GM19324 (cell line): Measurements from ENCODE around the gene SART3.
A peak's percentile ranks its signal among the peaks of the same experiment; 100 is the strongest.

ENCODE experiments used
- ATAC-seq: cut with Tn5 transposase; IDR thresholded peaks from one replicate; pipeline ENCODE4 v1.9.1; 2021; ENCODE audit warnings: mild to moderate bottlenecking, moderate library complexity; ENCODE audit not compliant: unreplicated experiment, low FRiP score

SART3 gene

GRCh38 chr12:108530161-108530560 is 30.8 kb downstream of the SART3 start:
- no peak for ATAC-seq

- no peak for ATAC-seq
Measured at GRCh38 chr12:108527166-108527496, 33.8 kb downstream of the SART3 start.

- ATAC-seq, result no peak
Measured at GRCh38 chr12:108526482-108527165, 34.3 kb downstream of the SART3 start.

- no peak for ATAC-seq
Measured at GRCh38 chr12:108525681-108526080, 35.3 kb downstream of the SART3 start.

GRCh38 chr12:108523365-108523764 is 37.6 kb downstream of the SART3 start:
- no peak for ATAC-seq

- ATAC-seq, result no peak
Measured at GRCh38 chr12:108519558-108519957, 41.4 kb downstream of the SART3 start.

- ATAC-seq, result no peak
Measured at GRCh38 chr12:108518716-108519496, 42.1 kb downstream of the SART3 start.

- no peak for ATAC-seq
Measured at GRCh38 chr12:108518101-108518715, 42.8 kb downstream of the SART3 start.

GRCh38 chr12:108517288-108518100 is 43.5 kb downstream of the SART3 start:
- no peak for ATAC-seq

GRCh38 chr12:108516511-108517275 is 44.3 kb downstream of the SART3 start:
- ATAC-seq, result no peak

GRCh38 chr12:108515916-108516315 is 45.1 kb downstream of the SART3 start:
- ATAC-seq, result no peak

GRCh38 chr12:108514973-108515814 is 45.8 kb downstream of the SART3 start, which contains the start of gene FICD:
FICD (plus strand) TSS chr12:108515277; CDS start chr12:108516973, 1,696 bp downstream.
- peak; percentile 89 for ATAC-seq

GRCh38 chr12:108514468-108514972 is 46.5 kb downstream of the SART3 start:
- ATAC-seq, result peak; percentile 0

GRCh38 chr12:108511633-108512540 is 49.1 kb downstream of the SART3 start:
- no peak for ATAC-seq

GRCh38 chr12:108510836-108511235 is 50.1 kb downstream of the SART3 start:
- ATAC-seq, result no peak

GRCh38 chr12:108509806-108510205 is 51.2 kb downstream of the SART3 start:
- no peak for ATAC-seq

- no peak for ATAC-seq
Measured at GRCh38 chr12:108507971-108508642, 52.9 kb downstream of the SART3 start.
